Measurements from ENCODE around the gene SDHB.

- TF ChIP-seq CTCF (CRISPR knock-in tag; IDR thresholded peaks at IDR 0.05) (no peak), KDM5A (IDR thresholded peaks at IDR 0.05; ENCODE audit: borderline replicate concordance, low read length) (no peak), FOXP1 (IDR thresholded peaks at IDR 0.05) (no peak), FOXP1 (CRISPR knock-in tag; IDR thresholded peaks at IDR 0.05) (0 out of 2 replicates have a peak, but pooled peaks have one; percentile 9), ZNF337 (CRISPR knock-in tag; IDR thresholded peaks at IDR 0.05; ENCODE audit: borderline replicate concordance, low read depth) (no peak), NFE2L2 (IDR thresholded peaks at IDR 0.05; ENCODE audit: low read length) (no peak), SMC3 (IDR thresholded peaks at IDR 0.05; ENCODE audit: low read length) (no peak), SOX5 (CRISPR knock-in tag; IDR thresholded peaks at IDR 0.05; ENCODE audit: borderline replicate concordance) (no peak), ZNF333 (CRISPR knock-in tag; IDR thresholded peaks at IDR 0.05; ENCODE audit: borderline replicate concordance) (no peak), TCF12 (IDR thresholded peaks at IDR 0.05) (no peak), TCF12 (CRISPR knock-in tag; IDR thresholded peaks at IDR 0.05) (no peak), ZBTB21 (CRISPR knock-in tag; IDR thresholded peaks at IDR 0.05) (no peak)
Measured at GRCh38 chr1:17052038-17052437, 1.8 kb downstream of the SDHB start.

Data from HepG2 (cell line).